Keratinocyte (primary cell): ENCODE measurements around the gene POMT2. TPM values are rescaled to one million over a fixed set of nuclear protein-coding genes. Genes with fewer than 3 reads are reported as not detected.

Experiments
- DNase-seq: peaks from one replicate; pipeline ENCODE4 v3.0.0-alpha.2; 2011; ENCODE audit warnings: low read depth, missing footprints, low spot score
- FAIRE-seq: peaks from 2 replicates; lab custom pipeline; 2011; peaks lifted over from hg19 to GRCh38; lab: Jason Lieb, UNC
- H2AFZ ChIP-seq: 2 replicates; pipeline ENCODE4 v1.6.0; 2012; ENCODE audit warnings: low read length, control low read depth, inconsistent platforms; ENCODE audit not compliant: control insufficient read depth
- H3K27ac ChIP-seq: 2 replicates; pipeline ENCODE4 v1.5.1; 2011; ENCODE audit warnings: low read length; ENCODE audit not compliant: control insufficient read depth, insufficient read depth
- H3K27me3 ChIP-seq: 3 replicates; pipeline ENCODE4 v1.6.0; 2011; ENCODE audit warnings: low read length; ENCODE audit not compliant: control insufficient read depth, insufficient read depth; ENCODE audit errors: extremely low read depth
- H3K36me3 ChIP-seq, 2 experiments: 2 replicates in 1 of 2; 3 replicates in 1 of 2; pipeline ENCODE4 v1.5.1; 2011; ENCODE audit warnings: low read length in 2 of 2, mild to moderate bottlenecking in 1 of 2; ENCODE audit not compliant: control insufficient read depth in 2 of 2, insufficient read depth in 2 of 2; ENCODE audit errors: extremely low read depth in 1 of 2
- H3K4me1 ChIP-seq: 3 replicates; pipeline ENCODE4 v1.5.1; 2011; ENCODE audit warnings: low read length; ENCODE audit not compliant: control insufficient read depth, insufficient read depth; ENCODE audit errors: extremely low read depth
- H3K4me2 ChIP-seq: 3 replicates; pipeline ENCODE4 v1.6.0; 2011; ENCODE audit warnings: low read depth, low read length; ENCODE audit not compliant: control insufficient read depth, insufficient read depth; ENCODE audit errors: extremely low read depth
- H3K4me3 ChIP-seq, 3 experiments: fragments of 200-600 bp in 1 of 3; sonication (generic) in 1 of 3; 2 replicates in 2 of 3; 3 replicates in 1 of 3; pipeline ENCODE4 v1.5.1; 2011 to 2016; ENCODE audit warnings: low read length in 3 of 3, mild to moderate bottlenecking in 3 of 3, control low read depth in 2 of 3, inconsistent platforms in 1 of 3, low read depth in 1 of 3, mixed read lengths in 1 of 3, mixed run types in 1 of 3, moderate library complexity in 1 of 3; ENCODE audit not compliant: control insufficient read depth in 2 of 3, insufficient read depth in 2 of 3; ENCODE audit errors: extremely low read depth in 1 of 3
- H3K79me2 ChIP-seq: 2 replicates; pipeline ENCODE4 v1.6.0; 2012; ENCODE audit warnings: low read length; ENCODE audit not compliant: control insufficient read depth, insufficient read depth
- H3K9ac ChIP-seq: 3 replicates; pipeline ENCODE4 v1.6.0; 2011; ENCODE audit warnings: low read length; ENCODE audit not compliant: control insufficient read depth, insufficient read depth; ENCODE audit errors: extremely low read depth
- H3K9me1 ChIP-seq: 3 replicates; pipeline ENCODE4 v1.6.0; 2011; ENCODE audit warnings: low read length; ENCODE audit not compliant: control insufficient read depth, insufficient read depth; ENCODE audit errors: extremely low read depth
- H3K9me3 ChIP-seq: 2 replicates; pipeline ENCODE4 v1.5.1; 2012; ENCODE audit warnings: low read depth, low read length; ENCODE audit not compliant: control insufficient read depth
- H4K20me1 ChIP-seq: 3 replicates; pipeline ENCODE4 v1.6.0; 2011; ENCODE audit warnings: low read length; ENCODE audit not compliant: control insufficient read depth, insufficient read depth; ENCODE audit errors: extremely low read depth
- EZH2 ChIP-seq: IDR thresholded peaks from one replicate; pipeline ENCODE4 v1.6.1; 2012; ENCODE audit warnings: inconsistent platforms, mild to moderate bottlenecking, low read length, moderate library complexity
- dilution Hi-C: fragments of 300-500 bp; cut with MboI; formaldehyde crosslinking; loops from one replicate; pipeline ENCODE4 v1.7.0; 2020; ENCODE audit warnings: low sequenced_read_pairs; ENCODE audit not compliant: extremely low pct_ligation_motif_present
- polyA plus RNA-seq, 5 experiments: library from polyadenylated mRNA; depleted of rRNA in 3 of 5; stranded (reverse) in 3 of 5; stranded (forward) in 1 of 5; unstranded in 1 of 5; fragments of >200 nt; gene quantifications; 1 replicate in 1 of 5; 2 replicates in 3 of 5; 3 replicates in 1 of 5; pipeline versions ENCODE4 v1.2.1 to v1.2.3, GENCODE V29; 2011 to 2012; ENCODE audit warnings: missing spikeins in 2 of 5, low read depth in 1 of 5, low replicate concordance in 1 of 5
- TF ChIP-seq, protein P1 (sequence below), 3 experiments: IDR thresholded peaks in 1 of 3; conservative IDR thresholded peaks in 1 of 3; optimal IDR thresholded peaks in 1 of 3; 2 replicates in 2 of 3; 3 replicates in 1 of 3; pipeline versions ENCODE3 to v1.5.1; 2011; ENCODE audit warnings: low read length in 3 of 3, mild to moderate bottlenecking in 3 of 3, moderate library complexity in 2 of 3, control low read depth in 1 of 3, inconsistent platforms in 1 of 3; ENCODE audit not compliant: insufficient read depth in 2 of 3; ENCODE audit errors: extremely low read depth in 1 of 3

POMT2 gene
- polyA plus RNA-seq, 1 donor (not counting 4 experiments of a cell fraction or from before 2014, with no cell fraction given): 21.1 TPM

DNA sequence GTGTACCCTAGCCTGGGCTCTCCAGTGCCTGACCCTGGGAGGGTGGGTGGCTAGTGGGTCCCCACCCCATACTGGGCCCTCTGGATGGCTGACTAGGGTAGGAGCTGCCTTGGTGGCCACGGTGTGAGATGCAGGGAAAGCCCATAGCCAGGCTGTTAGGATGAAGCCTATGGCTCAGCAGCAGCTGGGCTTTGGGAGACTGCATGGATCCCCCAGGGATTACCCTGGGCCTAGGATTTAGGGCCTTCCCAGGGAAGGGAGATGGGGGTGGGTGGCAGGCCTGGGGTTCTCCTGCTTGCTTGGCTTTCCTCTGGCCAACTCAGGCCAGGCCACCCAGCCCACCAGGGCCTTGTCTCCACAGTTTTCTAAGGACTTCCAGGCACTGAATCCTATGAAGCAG, 6.4 kb upstream of the POMT2 start:
- Histone ChIP-seq H3K27me3 (no peaks in the 10 kb centered on the region), H3K4me1 (peaks cover 4% of the 10 kb centered on the region), H3K79me2 (no peaks in the 10 kb centered on the region), H4K20me1 (no peaks in the 10 kb centered on the region), H3K4me2 (no peak overlapping the region), H3K27ac (no peak overlapping the region), H3K36me3 (no peaks in the 10 kb centered on the region), H3K9me1 (no peaks in the 10 kb centered on the region), H3K4me3 (no peak overlapping the region), H3K9ac (no peak overlapping the region), H2AFZ (no peak overlapping the region), H3K9me3 (no peaks in the 10 kb centered on the region)
- DNase-seq (no peak), FAIRE-seq (no peak)
- no peak for TF ChIP-seq EZH2
- TF ChIP-seq, protein P1, sequence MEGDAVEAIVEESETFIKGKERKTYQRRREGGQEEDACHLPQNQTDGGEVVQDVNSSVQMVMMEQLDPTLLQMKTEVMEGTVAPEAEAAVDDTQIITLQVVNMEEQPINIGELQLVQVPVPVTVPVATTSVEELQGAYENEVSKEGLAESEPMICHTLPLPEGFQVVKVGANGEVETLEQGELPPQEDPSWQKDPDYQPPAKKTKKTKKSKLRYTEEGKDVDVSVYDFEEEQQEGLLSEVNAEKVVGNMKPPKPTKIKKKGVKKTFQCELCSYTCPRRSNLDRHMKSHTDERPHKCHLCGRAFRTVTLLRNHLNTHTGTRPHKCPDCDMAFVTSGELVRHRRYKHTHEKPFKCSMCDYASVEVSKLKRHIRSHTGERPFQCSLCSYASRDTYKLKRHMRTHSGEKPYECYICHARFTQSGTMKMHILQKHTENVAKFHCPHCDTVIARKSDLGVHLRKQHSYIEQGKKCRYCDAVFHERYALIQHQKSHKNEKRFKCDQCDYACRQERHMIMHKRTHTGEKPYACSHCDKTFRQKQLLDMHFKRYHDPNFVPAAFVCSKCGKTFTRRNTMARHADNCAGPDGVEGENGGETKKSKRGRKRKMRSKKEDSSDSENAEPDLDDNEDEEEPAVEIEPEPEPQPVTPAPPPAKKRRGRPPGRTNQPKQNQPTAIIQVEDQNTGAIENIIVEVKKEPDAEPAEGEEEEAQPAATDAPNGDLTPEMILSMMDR (optimal IDR thresholded peaks at IDR 0.05 in 1 of 3, IDR thresholded peaks at IDR 0.05 in 1 of 3, conservative IDR thresholded peaks at IDR 0.05 in 1 of 3; ENCODE audit: extremely low read depth in 1 of 3, insufficient read depth in 2 of 3, low read length in 3 of 3): no peak
- dilution Hi-C loops: no loop called here

DNA sequence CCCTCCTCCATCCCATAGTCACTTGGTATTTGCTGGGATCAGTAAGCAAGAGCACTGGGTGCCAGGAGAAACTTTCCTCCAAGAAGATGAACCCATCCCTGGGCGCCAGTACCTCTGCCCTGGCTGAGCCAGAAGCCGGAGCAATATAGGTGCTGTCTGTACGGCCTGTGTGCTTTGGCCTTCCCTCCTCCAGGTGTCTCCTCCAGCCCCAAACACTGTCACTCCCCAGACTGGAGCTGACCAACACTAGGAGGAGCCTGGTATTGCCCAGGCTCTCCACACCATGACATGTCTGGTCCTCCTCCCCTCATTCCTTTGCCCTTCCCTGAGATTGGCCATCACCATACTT, 5.0 kb upstream of the POMT2 start:
- Histone ChIP-seq H3K27ac (no peak overlapping the region), H3K4me1 (peaks cover 8% of the 10 kb centered on the region), H3K4me2 (no peak overlapping the region), H3K9me1 (no peaks in the 10 kb centered on the region), H3K36me3 (no peaks in the 10 kb centered on the region), H3K79me2 (no peaks in the 10 kb centered on the region), H3K9me3 (no peaks in the 10 kb centered on the region), H2AFZ (no peak overlapping the region), H4K20me1 (no peaks in the 10 kb centered on the region), H3K4me3 (no peak overlapping the region), H3K9ac (no peak overlapping the region), H3K27me3 (no peaks in the 10 kb centered on the region)
- no peak for TF ChIP-seq EZH2
- TF ChIP-seq, protein P1 (optimal IDR thresholded peaks at IDR 0.05 in 1 of 3, IDR thresholded peaks at IDR 0.05 in 1 of 3, conservative IDR thresholded peaks at IDR 0.05 in 1 of 3; ENCODE audit: extremely low read depth in 1 of 3, insufficient read depth in 2 of 3, low read length in 3 of 3): no peak
- DNase-seq (no peak), FAIRE-seq (no peak)
- dilution Hi-C loops: no loop called here
